SK-N-SH (cell line): ENCODE data around the gene LSM3. TPM values are rescaled to one million over a fixed set of nuclear protein-coding genes. Genes with fewer than 3 reads are reported as not detected.
A peak's percentile ranks its signal among the peaks of the same experiment; 100 is the strongest.

Source experiments
- CTCF ChIA-PET: fragments of 300-600, 350-600 bp; formaldehyde crosslinking; extraction: SDS; loops from one replicate; lab custom pipeline; 2021; lab: Yijun Ruan, JAX
- POLR2A ChIA-PET: fragments of 350-600 bp; sonication (Branson Sonifier 250); formaldehyde crosslinking; extraction: SDS; loops from one replicate; lab custom pipeline; 2020; ENCODE audit warnings: antibody characterized with exemption, inconsistent platforms; lab: Yijun Ruan, JAX
- DNase-seq: peaks from one replicate; pipeline ENCODE4 v3.0.0; 2012
- H2AFZ ChIP-seq: fragments of 200-600 bp; sonication (generic); 2 replicates; pipeline ENCODE4 v1.8.1; 2016; ENCODE audit warnings: antibody characterized with exemption, mild to moderate bottlenecking, low read depth
- H3F3A ChIP-seq: fragments of 200-600 bp; sonication (generic); replicated peaks from 2 replicates; pipeline ENCODE3; 2016; ENCODE audit warnings: antibody characterized with exemption, mild to moderate bottlenecking; ENCODE audit not compliant: insufficient read depth
- H3K27ac ChIP-seq, 2 experiments: fragments of 200-500 bp in 1 of 2; fragments of 200-600 bp in 1 of 2; sonication (Bioruptor generic) in 1 of 2; sonication (generic), shearing (Covaris generic) in 1 of 2; 2 replicates each; pipeline versions ENCODE4 v1.5.1 to v1.6.1; 2014 to 2016; ENCODE audit warnings: low read depth in 2 of 2, inconsistent platforms in 1 of 2, low read length in 1 of 2, mild to moderate bottlenecking in 1 of 2, mixed read lengths in 1 of 2
- H3K27me3 ChIP-seq: fragments of 200-600 bp; sonication (generic), shearing (Covaris generic); 2 replicates; pipeline ENCODE4 v1.6.1; 2016; ENCODE audit warnings: mixed run types; ENCODE audit not compliant: insufficient read depth
- H3K36me3 ChIP-seq, 2 experiments: fragments of 200-500 bp in 1 of 2; fragments of 200-600 bp in 1 of 2; sonication (Bioruptor generic) in 1 of 2; sonication (generic) in 1 of 2; replicated peaks in 1 of 2; 2 replicates each; pipeline versions ENCODE3 to v1.5.1; 2014 to 2016; ENCODE audit warnings: low read length in 1 of 2, mild to moderate bottlenecking in 1 of 2; ENCODE audit not compliant: insufficient read depth in 2 of 2, control insufficient read depth in 1 of 2
- H3K4me1 ChIP-seq, 2 experiments: fragments of 200-500 bp in 1 of 2; fragments of 200-600 bp in 1 of 2; sonication (Bioruptor generic) in 1 of 2; sonication (generic), shearing (Covaris generic) in 1 of 2; 2 replicates each; pipeline versions ENCODE4 v1.5.1 to v1.6.1; 2014 to 2016; ENCODE audit warnings: low read depth in 1 of 2, low read length in 1 of 2, mixed run types in 1 of 2; ENCODE audit not compliant: insufficient read depth in 2 of 2, control insufficient read depth in 1 of 2
- H3K4me2 ChIP-seq: fragments of 200-600 bp; sonication (generic), shearing (Covaris generic); 2 replicates; pipeline ENCODE4 v1.6.1; 2017; ENCODE audit warnings: mixed run types
- H3K4me3 ChIP-seq, 2 experiments: fragments of 200-500 bp in 1 of 2; fragments of 200-600 bp in 1 of 2; sonication (Bioruptor generic) in 1 of 2; sonication (generic), shearing (Covaris generic) in 1 of 2; 2 replicates each; pipeline versions ENCODE4 v1.5.1 to v1.8.1; 2014 to 2016; ENCODE audit warnings: low read depth in 2 of 2, inconsistent platforms in 1 of 2, low read length in 1 of 2, mild to moderate bottlenecking in 1 of 2, mixed read lengths in 1 of 2, moderate library complexity in 1 of 2
- H3K79me2 ChIP-seq: fragments of 200-600 bp; sonication (generic); 2 replicates; pipeline ENCODE4 v1.8.1; 2017; ENCODE audit warnings: mild to moderate bottlenecking; ENCODE audit not compliant: insufficient read depth
- H3K9ac ChIP-seq: fragments of 200-600 bp; sonication (generic); 2 replicates; pipeline ENCODE4 v1.6.1; 2017; ENCODE audit warnings: mixed run types
- H3K9me2 ChIP-seq: fragments of 200-600 bp; sonication (generic); 2 replicates; pipeline ENCODE4 v1.6.1; 2017; ENCODE audit warnings: mixed run types
- H3K9me3 ChIP-seq: fragments of 200-600 bp; sonication (generic); 2 replicates; pipeline ENCODE4 v1.6.1; 2017; ENCODE audit warnings: mixed run types, mild to moderate bottlenecking, moderate library complexity
- H4K20me1 ChIP-seq: fragments of 200-600 bp; sonication (generic); 2 replicates; pipeline ENCODE4 v1.6.1; 2017; ENCODE audit warnings: mild to moderate bottlenecking, mixed run types; ENCODE audit not compliant: insufficient read depth
- CTCF ChIP-seq: fragments of 200-600 bp; sonication (generic); IDR thresholded peaks from 2 replicates; pipeline ENCODE4 v1.6.1; 2017; ENCODE audit warnings: antibody characterized with exemption, mild to moderate bottlenecking, moderate library complexity
- NFIC ChIP-seq: IDR thresholded peaks from 2 replicates; pipeline ENCODE4 v1.4.0; 2012; ENCODE audit warnings: borderline replicate concordance
- RCOR1 ChIP-seq: fragments of 150-350 bp; IDR thresholded peaks from 2 replicates; pipeline ENCODE4 v1.6.1; 2017; ENCODE audit warnings: antibody characterized with exemption, low read length
- ZBTB33 ChIP-seq: IDR thresholded peaks from 2 replicates; pipeline ENCODE4 v1.4.0; 2012; ENCODE audit warnings: low read depth, borderline replicate concordance
- whole genome bisulfite sequencing: methylation state at CpG from one replicate; pipeline ENCODE4 v1.1.6; 2017; ENCODE audit warnings: low lambda C conversion rate; 5-methylcytosine and 5-hydroxymethylcytosine counted together
- polyA plus RNA-seq, 3 experiments: library from polyadenylated mRNA; depleted of rRNA; stranded (reverse); fragments of >200 nt; gene quantifications; 2 replicates each; pipeline ENCODE4 v1.2.3, GENCODE V29; 2012

Gene LSM3
- polyA plus RNA-seq, 1 of the 3 experiments (the other 2 are of a cell fraction), result 5.1 TPM

DNA sequence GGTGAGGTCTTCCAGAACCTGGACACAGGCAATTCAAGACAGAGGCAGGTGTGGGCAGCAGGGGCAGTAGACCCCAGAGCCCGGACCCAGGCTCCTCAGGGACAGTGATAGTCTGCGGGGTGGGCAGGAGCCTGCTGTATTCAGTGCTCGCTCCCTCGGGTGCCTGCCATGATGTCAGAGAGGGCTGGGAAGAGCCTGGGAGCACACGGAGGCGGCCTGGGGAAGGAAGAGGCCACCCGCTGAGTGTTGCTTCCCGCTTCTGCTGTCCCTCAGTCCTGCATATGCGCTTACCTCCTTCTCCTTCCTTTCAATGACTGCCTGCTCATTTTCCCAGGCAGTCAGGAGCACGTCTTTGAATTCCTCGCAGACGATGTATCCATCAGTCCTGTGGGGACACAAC is 31.0 kb upstream of the LSM3 start:
- Histone ChIP-seq H3K79me2 (no peaks in the 10 kb centered on the region), H3K4me3 (no peak overlapping the region)
- DNase-seq, result no peak
- TF ChIP-seq ZBTB33 (no peak), NFIC (no peak)
- TF ChIP-seq, all 33 proteins: peak for 0
- peaks cover 16 to 26% of the 10 kb centered on the region in 2 experiments for H3K4me1 ChIP-seq
- H3K4me2 ChIP-seq, result no peak overlapping the region
- no peaks in the 10 kb centered on the region for H4K20me1 ChIP-seq
- H2AFZ ChIP-seq, result no peak overlapping the region
- no peaks in the 10 kb centered on the region for H3K9me2 ChIP-seq
- ChIA-PET POLR2A (interaction anchor here (0.5 kb wide), 1 partner anchor 18 kb away, joined by 3 read pairs; no protein-coding TSS in a partner anchor), CTCF (interaction anchor here (0.8 to 2.5 kb wide), 4 partner anchors 10 to 251 kb away, joined by 3 to 12 read pairs (median 4); no protein-coding TSS in a partner anchor)
- peaks cover 30% of the 10 kb centered on the region for H3F3A ChIP-seq
- H3K9ac ChIP-seq, result no peak overlapping the region
- H3K27me3 ChIP-seq, result no peaks in the 10 kb centered on the region
- H3K27ac ChIP-seq, result peak overlapping the region in 1 of 2 experiments; percentile 100; a peak in 2 of 4 replicates
- peaks cover 19 to 62% of the 10 kb centered on the region in 2 experiments for H3K36me3 ChIP-seq
- H3K9me3 ChIP-seq, result no peaks in the 10 kb centered on the region
- WGBS, result 85% methylated on average over 10 of the region's 12 CpGs

GRCh38 chr3:14148041-14148985 is 30.3 kb upstream of the LSM3 start:
- no peak overlapping the region for H3K4me3 ChIP-seq
- no peaks in the 10 kb centered on the region for H3K27me3 ChIP-seq
- peaks cover under 1% of the 10 kb centered on the region; the same call in 1 of the 2 replicates for H3K79me2 ChIP-seq
- ChIA-PET POLR2A (interaction anchor here (0.5 to 1.6 kb wide), 2 partner anchors 18 to 23 kb away, joined by 3 to 6 read pairs; partner anchors contain the start of genes CHCHD4 and TMEM43), CTCF (interaction anchor here (0.8 to 2.3 kb wide), 4 partner anchors 9 to 252 kb away, joined by 3 to 7 read pairs (median 4); no protein-coding TSS in a partner anchor)
- H3F3A ChIP-seq, result peaks cover 23% of the 10 kb centered on the region
- H3K9ac ChIP-seq, result no peak overlapping the region
- H4K20me1 ChIP-seq, result 0 out of 2 replicates have a peak, but pooled peaks cover 6% of the 10 kb centered on the region
- H3K9me3 ChIP-seq, result no peaks in the 10 kb centered on the region
- H2AFZ ChIP-seq, result no peak overlapping the region
- H3K36me3 ChIP-seq, result peaks cover 24 to 66% of the 10 kb centered on the region in 2 experiments
- WGBS, result 89% methylated on average over 25 of the region's 28 CpGs
- no peak overlapping the region for H3K4me2 ChIP-seq
- peak overlapping the region in 1 of 2 experiments; percentile 100; a peak in 2 of 4 replicates for H3K27ac ChIP-seq
- peak; percentile 34 for TF ChIP-seq CTCF
- 0 out of 2 replicates have a peak, but pooled peaks have one; percentile 12 for TF ChIP-seq NFIC
- TF ChIP-seq RCOR1, result no peak
- peaks cover 16 to 19% of the 10 kb centered on the region in 2 experiments for H3K4me1 ChIP-seq
- no peaks in the 10 kb centered on the region for H3K9me2 ChIP-seq
- peak; percentile 54 for DNase-seq
